OCI-LY3 (cell line): ENCODE measurements around the gene FREY1.

Experiments
- H2AFZ ChIP-seq: fragments of 200-600, 300-600 bp; shearing (Covaris generic); 2 replicates; pipeline ENCODE4 v1.6.0; 2014; ENCODE audit warnings: antibody characterized with exemption, low read depth, low read length
- H3K27ac ChIP-seq: fragments of 200-600, 300-600 bp; sonication (generic); 2 replicates; pipeline ENCODE4 v1.5.1; 2014; ENCODE audit warnings: mild to moderate bottlenecking, low read length, moderate library complexity, mixed read lengths
- H3K27me3 ChIP-seq: fragments of 200-600, 300-600 bp; sonication (generic); 2 replicates; pipeline ENCODE4 v1.6.1; 2014; ENCODE audit warnings: low read depth, low read length, mixed read lengths
- H3K36me3 ChIP-seq: fragments of 200-600, 300-600 bp; sonication (generic); replicated peaks from 2 replicates; pipeline ENCODE3; 2014; ENCODE audit warnings: low read depth, low read length, mixed read lengths
- H3K4me1 ChIP-seq: fragments of 300-600, 200-600 bp; sonication (generic); 2 replicates; pipeline ENCODE4 v1.6.1; 2014; ENCODE audit warnings: low read length, mixed read lengths
- H3K4me2 ChIP-seq: fragments of 200-600, 300-600 bp; sonication (generic); 2 replicates; pipeline ENCODE4 v1.6.1; 2014; ENCODE audit warnings: low read length, mixed read lengths
- H3K4me3 ChIP-seq: fragments of 300-600, 200-600 bp; sonication (generic); 2 replicates; pipeline ENCODE4 v1.5.1; 2014; ENCODE audit warnings: antibody characterized with exemption, mild to moderate bottlenecking, low read length, moderate library complexity
- H3K79me2 ChIP-seq: fragments of 300-600, 200-600 bp; shearing (Covaris generic); 2 replicates; pipeline ENCODE4 v1.6.1; 2014; ENCODE audit warnings: mild to moderate bottlenecking, low read length, mixed read lengths
- H3K9ac ChIP-seq: fragments of 300-600, 200-600 bp; shearing (Covaris generic); 2 replicates; pipeline ENCODE4 v1.6.0; 2014; ENCODE audit warnings: mild to moderate bottlenecking, low read length, moderate library complexity
- H3K9me3 ChIP-seq: fragments of 200-600, 300-600 bp; shearing (Covaris generic); 2 replicates; pipeline ENCODE4 v1.6.1; 2014; ENCODE audit warnings: low read length, mixed read lengths; ENCODE audit not compliant: insufficient read depth
- H4K20me1 ChIP-seq: fragments of 200-600, 300-600 bp; sonication (generic); 2 replicates; pipeline ENCODE4 v1.6.1; 2016; ENCODE audit warnings: low read length, mixed read lengths; ENCODE audit not compliant: insufficient read depth
- CTCF ChIP-seq: fragments of 200-600, 300-600 bp; sonication (generic); IDR thresholded peaks from 2 replicates; pipeline ENCODE4 v1.5.1; 2014; ENCODE audit warnings: antibody characterized with exemption, low read length, low read depth
- EZH2phosphoT487 ChIP-seq: fragments of 200-600 bp; shearing (Covaris generic); IDR thresholded peaks from 2 replicates; pipeline ENCODE4 v1.6.1; 2018; ENCODE audit warnings: antibody characterized with exemption, mixed run types, low read depth

Gene FREY1

DNA sequence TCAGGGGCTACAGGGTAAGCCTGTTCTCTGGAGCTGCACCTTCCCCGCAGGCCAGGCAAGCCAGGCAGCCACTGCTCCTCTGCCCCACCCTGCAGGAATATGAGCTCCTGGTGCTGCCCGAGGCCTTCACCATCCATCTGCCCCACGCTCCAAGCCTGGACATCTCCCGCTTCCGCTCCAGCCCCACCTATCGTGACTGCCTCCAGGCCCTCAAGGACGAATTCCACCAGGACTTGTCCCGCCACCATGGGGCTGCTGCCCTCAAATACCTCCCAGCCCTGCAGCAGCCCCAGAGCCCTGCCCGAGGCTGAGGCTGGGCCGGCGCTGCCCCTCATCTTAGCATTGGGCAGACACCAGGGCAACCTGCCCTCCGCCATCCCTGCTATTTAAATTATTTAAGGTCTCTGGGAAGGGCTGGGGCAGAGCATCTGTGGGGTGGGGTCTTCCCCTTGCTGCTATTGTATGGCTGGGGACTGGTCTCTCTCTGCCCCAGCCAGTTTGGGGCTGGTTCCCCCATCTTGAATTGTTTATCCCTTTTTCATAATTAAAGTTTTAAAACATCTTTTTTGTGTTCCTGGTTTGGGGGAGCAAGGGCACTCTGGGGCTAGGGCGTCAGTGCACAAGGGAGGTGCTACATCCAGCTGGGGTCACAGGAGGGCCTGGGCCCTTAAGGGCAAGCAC is 21.6 kb upstream of the FREY1 start:
- Histone ChIP-seq H3K36me3 (peaks cover 11% of the 10 kb centered on the region), H3K4me2 (no peak overlapping the region), H3K27ac (no peak overlapping the region), H3K4me3 (no peak overlapping the region), H2AFZ (no peak overlapping the region), H3K79me2 (peaks cover 30% of the 10 kb centered on the region), H3K4me1 (peaks cover 46% of the 10 kb centered on the region), H4K20me1 (peaks cover 2% of the 10 kb centered on the region; the same call in 1 of the 2 replicates), H3K9me3 (no peaks in the 10 kb centered on the region), H3K27me3 (no peaks in the 10 kb centered on the region), H3K9ac (no peak overlapping the region)
- TF ChIP-seq EZH2phosphoT487, result no peak
- TF ChIP-seq CTCF, result no peak

DNA sequence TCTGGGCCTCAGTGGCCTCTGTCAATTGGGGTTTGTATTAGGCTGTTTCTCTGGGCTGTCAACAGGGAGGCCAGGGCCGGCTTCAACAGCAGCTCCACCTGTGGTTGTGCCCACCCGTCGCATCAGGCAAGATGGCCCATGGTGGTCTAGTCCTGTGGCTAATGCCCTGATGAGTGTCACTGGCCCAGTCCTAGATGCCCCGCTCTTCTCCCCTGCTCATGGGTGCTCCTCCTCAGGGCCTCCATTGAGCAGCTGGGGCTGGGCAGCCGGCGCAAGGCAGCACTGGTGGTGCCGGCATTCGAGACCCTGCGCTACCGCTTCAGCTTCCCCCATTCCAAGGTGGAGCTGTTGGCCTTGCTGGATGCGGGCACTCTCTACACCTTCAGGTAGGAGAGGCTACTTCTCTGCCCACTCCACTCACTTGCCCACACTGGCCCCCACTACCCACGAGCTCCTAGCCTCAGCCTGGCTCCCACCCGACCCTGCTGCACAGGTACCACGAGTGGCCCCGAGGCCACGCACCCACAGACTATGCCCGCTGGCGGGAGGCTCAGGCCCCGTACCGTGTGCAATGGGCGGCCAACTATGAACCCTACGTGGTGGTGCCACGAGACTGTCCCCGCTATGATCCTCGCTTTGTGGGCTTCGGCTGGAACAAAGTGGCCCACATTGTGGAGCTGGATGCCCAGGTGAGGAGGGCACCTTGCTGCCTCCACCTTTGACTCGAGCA is 20.8 kb upstream of the FREY1 start:
- no peak overlapping the region for H3K4me2 ChIP-seq
- TF ChIP-seq EZH2phosphoT487, result no peak
- no peak for TF ChIP-seq CTCF
- no peaks in the 10 kb centered on the region for H3K27me3 ChIP-seq
- peaks cover 2% of the 10 kb centered on the region; the same call in 1 of the 2 replicates for H4K20me1 ChIP-seq
- peaks cover 9% of the 10 kb centered on the region for H3K36me3 ChIP-seq
- H3K9ac ChIP-seq, result no peak overlapping the region
- peaks cover 39% of the 10 kb centered on the region for H3K4me1 ChIP-seq
- H3K4me3 ChIP-seq, result no peak overlapping the region
- H3K27ac ChIP-seq, result no peak overlapping the region
- H3K9me3 ChIP-seq, result no peaks in the 10 kb centered on the region
- no peak overlapping the region for H2AFZ ChIP-seq
- H3K79me2 ChIP-seq, result peaks cover 27% of the 10 kb centered on the region

DNA sequence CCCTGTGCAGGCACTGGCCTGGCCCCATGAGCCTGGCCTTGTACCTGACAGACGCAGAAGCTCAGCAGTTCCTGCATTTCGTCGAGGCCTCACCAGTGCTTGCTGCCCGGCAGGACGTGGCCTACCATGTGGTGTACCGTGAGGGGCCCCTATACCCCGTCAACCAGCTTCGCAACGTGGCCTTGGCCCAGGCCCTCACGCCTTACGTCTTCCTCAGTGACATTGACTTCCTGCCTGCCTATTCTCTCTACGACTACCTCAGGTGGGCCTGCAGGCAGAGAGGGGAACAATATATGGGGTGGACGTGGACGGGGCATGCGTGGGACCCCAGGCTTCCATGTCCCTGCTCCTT is 20.2 kb upstream of the FREY1 start:
- peaks cover 8% of the 10 kb centered on the region for H3K36me3 ChIP-seq
- H3K79me2 ChIP-seq, result peaks cover 22% of the 10 kb centered on the region
- TF ChIP-seq CTCF (no peak), EZH2phosphoT487 (no peak)
- no peak overlapping the region for H3K4me2 ChIP-seq
- no peak overlapping the region for H3K9ac ChIP-seq
- no peak overlapping the region for H2AFZ ChIP-seq
- no peaks in the 10 kb centered on the region for H3K27me3 ChIP-seq
- H3K9me3 ChIP-seq, result no peaks in the 10 kb centered on the region
- H3K4me1 ChIP-seq, result peaks cover 34% of the 10 kb centered on the region
- peaks cover 2% of the 10 kb centered on the region; the same call in 1 of the 2 replicates for H4K20me1 ChIP-seq
- H3K4me3 ChIP-seq, result no peak overlapping the region
- no peak overlapping the region for H3K27ac ChIP-seq

GRCh38 chr11:45926536-45927331 is 19.7 kb upstream of the FREY1 start:
- Histone ChIP-seq H3K4me3 (no peak overlapping the region), H3K27me3 (no peaks in the 10 kb centered on the region), H3K4me2 (no peak overlapping the region), H3K79me2 (peaks cover 16% of the 10 kb centered on the region), H4K20me1 (peaks cover 2% of the 10 kb centered on the region; the same call in 1 of the 2 replicates), H3K27ac (no peak overlapping the region), H3K9me3 (no peaks in the 10 kb centered on the region), H3K4me1 (peaks cover 28% of the 10 kb centered on the region), H3K36me3 (peaks cover 3% of the 10 kb centered on the region), H3K9ac (no peak overlapping the region), H2AFZ (no peak overlapping the region)
- TF ChIP-seq EZH2phosphoT487, result no peak
- TF ChIP-seq CTCF, result no peak
